Measurements from ENCODE around the gene SF3B6.

Gene SF3B6

DNA sequence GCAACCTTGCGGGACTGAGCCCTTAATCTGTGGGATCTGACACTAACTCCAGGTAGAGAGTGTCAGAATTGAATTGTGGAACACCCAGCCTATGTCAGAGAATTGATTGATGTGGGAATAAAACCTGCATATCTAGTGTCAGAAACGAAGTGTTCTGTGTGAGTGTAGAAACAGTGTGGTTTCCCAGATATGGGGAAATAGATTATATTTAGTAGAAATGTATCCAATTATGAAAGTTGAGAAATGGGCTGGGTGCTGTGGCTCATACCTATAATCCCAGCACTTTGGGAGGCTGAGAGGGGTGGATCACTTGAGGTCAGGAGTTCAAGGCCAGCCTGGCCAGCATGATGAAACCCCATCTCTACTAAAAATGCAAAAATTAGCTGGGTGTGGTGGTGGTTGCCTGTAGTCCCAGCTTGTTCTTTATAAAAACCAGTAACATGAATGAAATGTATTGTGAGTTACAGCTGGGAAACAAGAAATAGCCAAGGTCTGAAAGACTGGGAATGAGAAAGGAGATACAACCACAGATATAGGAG, 12.8 kb upstream of the SF3B6 start:
- DNase-seq = no peak

DNA sequence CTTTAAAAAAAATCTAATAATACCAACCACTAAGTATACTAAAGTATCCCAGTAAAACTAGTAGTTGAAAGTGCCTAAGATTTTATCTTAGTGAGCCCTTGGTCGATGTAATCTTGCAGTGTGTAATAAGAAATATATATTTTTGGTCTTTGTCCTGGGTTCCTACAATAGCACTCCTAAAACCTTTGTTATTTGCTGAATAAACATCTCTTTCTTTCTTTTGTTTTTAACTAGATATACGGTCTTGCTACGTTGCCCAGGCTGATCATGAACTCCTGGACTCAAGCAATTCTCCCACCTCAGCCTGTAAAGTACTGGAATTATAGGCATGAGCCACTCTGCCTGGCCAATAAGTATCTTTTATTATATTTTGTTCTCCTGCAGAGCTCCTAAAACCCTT, 10.9 kb upstream of the SF3B6 start:
- DNase-seq = no peak

DNA sequence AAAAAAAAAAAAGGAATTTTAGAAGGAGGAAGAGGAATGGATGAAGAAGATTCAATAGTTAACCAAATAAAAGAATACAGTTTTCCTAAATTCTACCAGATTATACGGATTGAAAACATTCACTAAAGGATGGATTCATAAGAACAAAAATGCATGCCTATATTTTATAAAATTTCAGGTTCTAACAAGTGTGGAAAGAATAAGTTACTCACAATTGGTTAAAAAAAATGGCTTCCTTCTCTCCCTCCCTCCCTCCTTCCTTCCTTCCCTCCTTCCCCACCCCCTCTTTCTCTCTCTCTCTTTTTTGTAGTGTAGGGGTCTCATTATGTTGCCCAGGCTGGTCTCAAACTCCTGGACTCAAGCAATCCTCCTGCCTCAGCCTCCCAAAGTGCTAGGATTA, 10.1 kb upstream of the SF3B6 start:
- DNase-seq = no peak

DNA sequence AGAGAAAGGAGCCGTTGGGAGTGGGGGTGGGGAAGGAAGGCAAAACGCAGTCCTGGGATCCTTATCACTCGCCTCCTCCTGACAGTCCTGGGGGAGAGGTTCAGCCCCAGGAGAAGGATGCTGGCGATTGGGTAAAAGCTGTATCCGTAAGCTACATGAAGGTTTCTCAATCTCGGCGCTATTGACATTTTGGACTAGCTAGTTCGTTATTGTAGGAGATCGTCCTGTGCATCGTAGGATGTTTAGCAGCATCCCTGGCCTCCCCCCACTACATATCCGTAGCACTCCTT, 9.0 kb upstream of the SF3B6 start:
- DNase-seq = no peak

DNA sequence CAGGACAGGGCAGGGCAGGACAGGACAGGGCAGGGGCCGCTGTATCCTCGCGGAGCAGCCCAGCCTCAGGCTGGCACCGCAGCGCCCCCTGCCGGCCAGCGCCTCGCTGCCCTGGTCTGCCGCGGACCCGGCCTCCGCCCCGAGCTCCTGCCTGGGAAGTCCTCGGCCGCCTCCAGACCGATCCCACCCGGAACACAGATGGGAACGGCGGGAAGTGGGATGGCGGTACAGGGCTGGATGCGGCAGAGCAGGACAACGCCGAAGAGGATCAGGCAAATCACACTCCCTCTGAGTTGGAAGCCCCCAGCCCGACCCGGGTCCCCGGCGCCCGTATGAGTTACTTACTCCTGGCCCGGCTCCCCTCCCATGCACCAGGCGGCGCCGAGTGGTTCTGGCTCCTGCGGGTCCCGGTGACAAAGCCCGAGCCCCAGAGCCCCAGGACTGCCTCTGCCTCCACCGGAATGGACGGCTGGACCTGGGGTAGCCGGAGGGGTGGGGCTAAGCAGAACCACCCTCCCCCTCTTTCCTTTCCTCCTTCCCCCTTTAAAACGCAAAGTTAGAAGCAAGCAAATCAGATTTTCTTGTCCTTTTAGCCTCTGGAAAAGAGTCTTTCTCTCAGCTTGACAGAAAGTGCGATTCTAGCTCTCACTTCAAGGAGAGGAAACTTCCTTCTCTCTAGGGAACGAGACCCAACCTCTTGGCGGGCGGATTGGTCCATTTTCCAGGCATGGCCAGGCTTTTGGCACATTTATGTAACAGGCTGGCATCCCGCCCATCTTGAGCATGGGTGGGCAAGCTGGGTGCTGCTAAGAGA, 8.5 kb upstream of the SF3B6 start, which contains the start of gene TP53I3:
TSS of gene TP53I3 (minus strand) at position 449 of the 814 bp plus-strand sequence. CDS start 508 bp downstream, outside the sequence.
- DNase-seq = peak; percentile 77

DNA sequence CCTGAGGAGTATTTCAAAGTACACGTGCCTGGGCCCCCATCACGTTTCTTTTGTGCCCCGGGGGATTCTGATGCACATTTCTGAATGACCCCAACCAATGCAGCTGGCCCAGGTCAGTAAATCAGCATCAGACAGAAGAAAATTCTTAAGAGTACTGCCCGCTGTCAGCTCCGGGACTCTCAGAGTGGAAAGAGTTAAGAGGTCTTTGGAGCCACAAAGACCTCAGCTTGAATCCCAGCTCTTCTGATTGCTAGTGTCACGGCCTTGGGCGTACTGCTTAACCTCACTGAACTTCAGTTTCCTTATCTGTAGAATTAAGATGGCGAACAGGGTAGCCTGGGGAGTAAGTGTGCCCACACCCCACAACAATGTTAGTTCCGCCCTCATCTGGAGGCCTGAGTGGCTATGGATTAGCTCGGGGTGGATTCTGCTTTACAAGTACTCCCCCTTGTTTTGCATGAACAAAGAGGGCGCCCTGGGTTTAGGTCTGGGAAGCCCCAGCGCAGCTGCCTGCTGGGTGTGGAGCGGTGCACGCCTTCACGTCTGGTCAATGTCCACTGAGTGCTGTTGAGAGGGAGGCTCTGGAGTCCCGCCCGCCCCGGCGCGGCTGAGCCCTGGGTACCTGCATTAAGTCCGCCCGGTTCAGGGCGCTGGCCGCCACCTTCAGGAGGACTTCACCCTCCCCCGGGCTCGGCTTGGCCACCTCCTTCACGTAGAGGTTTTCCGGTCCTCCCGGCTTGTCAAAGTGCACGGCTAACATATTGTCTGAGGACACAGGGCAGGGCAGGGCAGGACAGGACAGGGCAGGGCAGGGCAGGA, 7.7 kb upstream of the SF3B6 start:
- peak; percentile 57 for DNase-seq

DNA sequence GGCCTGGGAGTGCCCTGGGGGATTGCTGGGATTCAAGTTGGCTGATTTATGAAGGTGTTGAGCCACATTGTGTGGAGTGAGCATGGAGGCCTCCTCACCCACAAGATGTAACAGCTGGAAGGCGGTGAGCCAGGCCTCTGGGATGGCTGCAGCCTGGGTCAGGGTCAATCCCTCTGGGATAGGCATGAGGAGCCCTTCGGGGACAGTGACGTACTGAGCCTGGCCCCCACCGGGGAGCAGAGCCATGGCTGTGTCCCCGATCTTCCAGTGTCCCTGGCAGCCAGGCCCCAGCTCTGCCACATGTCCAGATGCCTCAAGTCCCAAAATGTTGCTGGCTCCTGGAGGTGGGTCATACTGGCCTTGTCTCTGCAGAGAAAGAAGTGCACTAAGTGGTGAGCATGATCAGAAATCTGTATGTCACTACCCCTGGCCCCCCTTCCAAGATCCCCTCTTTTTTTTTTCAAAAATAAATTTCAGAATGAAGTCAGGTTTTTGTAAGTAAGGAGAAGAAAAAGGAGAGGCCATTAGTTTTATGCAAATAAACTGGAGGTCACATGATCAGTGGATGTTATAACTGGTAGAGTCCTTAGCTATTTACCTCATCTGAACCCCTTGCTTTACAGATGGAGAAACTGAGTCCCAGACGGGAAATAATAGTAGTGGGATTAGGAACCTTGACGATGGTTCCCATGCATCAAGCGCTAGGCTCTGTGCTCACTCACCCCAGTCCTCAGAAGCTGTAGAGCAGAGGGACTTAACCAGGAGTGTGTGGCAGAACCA, 6.9 kb upstream of the SF3B6 start:
- no peak for DNase-seq

DNA sequence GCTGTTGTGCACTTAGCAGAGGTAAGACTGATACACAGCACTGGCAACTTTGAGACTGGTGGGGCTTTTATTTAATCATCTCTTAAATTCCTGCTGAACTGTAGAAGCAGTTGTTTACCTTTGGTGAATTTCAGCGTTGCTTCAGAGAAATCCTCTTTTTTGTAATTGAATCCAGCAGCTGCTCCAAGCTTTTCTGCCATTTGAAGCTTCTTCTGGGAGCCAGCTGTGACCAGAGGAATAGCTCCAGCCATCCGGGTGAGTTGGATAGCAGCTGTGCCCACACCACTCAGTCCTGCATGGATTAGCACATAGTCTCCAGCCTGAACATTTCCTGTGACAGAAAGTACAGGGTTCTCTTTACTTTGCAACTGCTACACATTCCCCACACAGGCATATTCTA, 4.6 kb upstream of the SF3B6 start:
- no peak for DNase-seq

DNA sequence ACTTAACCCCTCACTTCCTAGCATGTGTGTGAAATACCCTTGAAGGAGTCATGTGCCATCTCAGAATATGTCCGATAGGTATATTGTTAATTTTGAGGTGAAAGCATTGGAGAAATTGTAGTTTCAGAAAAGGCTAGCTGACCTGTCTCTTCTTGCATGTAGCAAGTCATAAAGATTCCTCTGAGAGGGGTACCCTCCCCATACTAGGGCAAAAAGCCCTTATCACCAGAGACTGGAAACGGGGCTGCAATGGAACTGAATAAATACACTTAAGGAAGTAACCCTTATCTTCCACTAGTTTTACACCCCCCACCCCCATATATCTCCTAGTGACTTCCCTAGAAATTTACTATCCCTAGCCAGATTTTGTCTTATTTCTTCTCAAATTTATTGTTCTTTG, 1.8 kb upstream of the SF3B6 start:
- DNase-seq = no peak

DNA sequence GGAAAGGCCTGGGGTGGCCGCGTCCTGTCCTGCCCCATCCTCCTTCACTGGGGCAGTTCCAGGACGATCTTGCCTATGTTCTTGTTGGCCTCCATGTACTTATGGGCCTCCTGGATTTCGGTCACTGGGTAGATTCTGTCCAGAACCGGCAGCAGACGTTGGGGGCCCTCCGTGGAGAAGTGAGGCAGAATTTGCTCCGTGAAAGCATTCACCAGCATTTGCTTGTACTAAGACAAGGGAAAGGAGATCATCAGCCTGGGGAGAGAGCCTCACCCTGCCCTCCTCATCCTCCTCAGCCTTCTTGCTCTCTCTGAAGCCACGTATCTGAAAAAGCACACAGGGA, 1.4 kb upstream of the SF3B6 start:
- DNase-seq = no peak

DNA sequence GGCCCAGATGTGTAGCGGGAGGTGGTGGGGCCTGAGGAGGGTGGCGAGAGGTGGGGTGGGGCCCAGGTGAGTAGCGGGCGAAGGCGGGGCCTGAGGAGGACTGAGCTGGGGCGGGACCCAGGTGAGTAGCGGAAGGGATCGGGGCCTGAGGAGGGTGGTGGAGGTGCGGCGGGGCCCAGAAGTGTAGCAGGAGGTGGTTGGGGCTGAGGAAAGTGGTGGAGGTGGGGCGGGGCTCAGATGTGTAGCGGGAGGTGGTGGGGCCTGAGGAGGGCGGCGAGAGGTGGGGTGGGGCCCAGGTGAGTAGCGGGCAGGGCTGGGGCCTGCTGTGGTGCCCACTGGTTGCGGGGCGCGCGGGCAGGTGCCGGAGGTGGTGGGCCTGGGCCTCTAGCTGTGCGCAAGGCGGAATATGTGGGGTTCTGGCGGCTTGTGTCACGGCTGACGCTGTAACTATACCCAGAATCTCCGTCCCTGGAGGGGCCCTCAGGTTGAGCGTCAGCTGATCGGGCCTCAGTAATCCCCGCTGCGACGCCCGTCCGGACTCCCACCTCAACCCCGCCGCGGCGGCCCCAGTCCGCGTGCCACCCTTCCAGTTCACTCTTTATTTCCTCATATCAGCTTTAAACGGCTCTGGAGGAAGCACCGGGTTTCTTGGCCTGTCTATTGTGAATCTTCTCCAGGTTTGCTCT, 866 bp upstream of the SF3B6 start:
- DNase-seq = no peak

DNA sequence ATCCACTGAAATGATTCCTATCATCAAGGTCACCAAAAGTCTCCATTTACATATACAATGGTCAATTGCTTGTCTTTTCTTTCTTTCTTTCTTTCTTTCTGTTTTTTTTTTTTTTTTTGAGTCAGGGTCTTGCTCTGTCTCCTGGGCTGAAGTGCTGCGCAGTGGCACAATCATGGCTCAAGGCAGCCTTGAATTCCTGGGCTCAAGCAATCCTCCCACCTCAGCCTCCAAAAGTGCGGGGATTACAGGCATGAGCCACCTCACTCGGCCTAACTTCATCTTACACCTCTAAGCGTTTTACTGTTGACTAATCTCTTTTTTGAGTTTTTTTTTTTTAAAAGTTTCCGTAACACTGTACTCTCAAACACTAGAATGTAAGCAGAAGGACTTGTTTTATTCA, 867 bp downstream of the SF3B6 start:
- DNase-seq = no peak

DNA sequence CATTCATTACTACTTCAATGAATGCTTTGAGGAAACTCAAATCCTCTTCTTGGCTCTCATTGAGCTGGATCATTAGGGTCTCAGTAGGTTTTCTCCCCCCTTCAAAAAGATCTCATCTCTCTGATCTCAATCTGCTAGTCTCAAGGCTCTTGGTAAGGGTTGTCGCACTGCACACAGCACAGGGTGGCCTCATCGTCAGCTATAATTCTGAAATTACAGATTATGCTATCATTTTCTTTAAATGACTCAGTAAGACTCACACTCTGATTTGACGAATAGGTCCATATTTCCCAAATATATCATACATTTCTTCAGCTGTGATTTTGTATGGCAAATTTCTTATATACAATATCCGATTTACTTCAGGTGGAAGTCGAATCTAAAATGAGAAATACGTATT, 2.3 kb downstream of the SF3B6 start:
- no peak for DNase-seq

DNA sequence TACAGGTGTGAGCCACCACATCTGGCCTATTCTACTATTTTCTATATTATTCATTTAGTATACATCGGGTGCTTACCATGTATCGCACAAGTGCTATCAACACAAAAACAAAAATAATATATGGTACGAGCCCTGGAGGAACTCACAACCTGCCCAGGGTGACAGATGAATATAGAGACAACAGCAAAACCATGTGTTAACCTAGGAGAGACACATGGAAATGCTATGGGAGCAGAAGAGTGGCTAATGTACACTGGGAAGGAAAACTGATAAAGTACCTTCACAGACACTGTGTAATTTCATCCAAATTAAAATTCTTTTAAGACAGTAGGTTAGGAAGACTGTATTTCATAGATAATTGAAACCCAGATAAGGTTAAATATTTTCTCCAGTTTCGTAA, 3.9 kb downstream of the SF3B6 start:
- no peak for DNase-seq

DNA sequence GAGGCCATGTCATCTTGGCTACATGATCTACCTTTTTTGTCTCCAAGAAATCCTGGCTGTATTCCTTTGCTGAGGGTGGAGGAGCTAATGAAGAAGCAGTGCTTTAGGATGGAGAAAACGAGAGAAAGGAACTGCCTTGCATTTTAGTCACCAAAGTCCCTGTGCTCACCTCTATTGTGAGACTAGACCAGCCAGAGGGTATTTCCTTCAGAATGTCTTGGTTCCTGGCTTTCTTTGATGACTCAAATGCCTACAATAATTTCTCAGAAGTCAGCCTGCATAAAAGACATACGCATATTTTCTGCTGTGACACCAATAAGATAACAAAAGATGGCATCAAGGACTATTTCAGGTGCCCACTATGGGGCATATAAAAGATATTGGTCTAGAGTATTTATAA, 10.8 kb downstream of the SF3B6 start:
- no peak for DNase-seq

DNA sequence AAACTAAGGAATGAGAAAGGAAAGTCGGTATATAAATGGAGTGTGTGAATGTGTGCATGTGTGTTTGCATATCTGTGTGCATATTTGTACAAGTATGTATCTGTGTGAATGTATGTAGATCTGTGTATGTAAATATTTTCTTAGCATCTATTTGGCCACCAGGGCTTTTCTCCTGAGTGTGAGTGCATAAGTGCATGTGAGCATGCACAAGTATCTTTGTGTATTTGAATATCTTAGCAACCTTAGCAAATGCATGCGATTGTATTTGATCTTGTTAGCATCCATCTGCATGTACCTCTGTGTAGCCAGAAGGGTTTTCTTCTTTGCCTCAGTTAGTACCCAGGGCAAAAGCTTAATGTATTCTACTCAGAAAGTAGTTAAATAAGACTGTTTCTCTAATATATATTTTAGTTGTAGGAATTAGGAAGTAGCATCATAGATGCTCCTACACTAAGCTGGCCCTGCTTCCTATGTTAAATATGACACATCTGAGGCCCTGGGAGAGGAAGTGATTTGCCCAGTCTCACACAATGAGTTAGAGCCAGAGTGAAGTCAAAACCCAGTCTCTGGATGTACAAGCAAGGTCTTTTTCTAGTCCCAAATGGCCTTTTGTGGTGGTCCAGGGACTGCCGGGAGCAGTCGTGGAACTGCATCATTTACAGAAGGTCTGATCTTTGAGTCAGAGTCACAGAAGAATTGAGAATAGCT, 17.4 kb downstream of the SF3B6 start:
- DNase-seq = no peak

DNA sequence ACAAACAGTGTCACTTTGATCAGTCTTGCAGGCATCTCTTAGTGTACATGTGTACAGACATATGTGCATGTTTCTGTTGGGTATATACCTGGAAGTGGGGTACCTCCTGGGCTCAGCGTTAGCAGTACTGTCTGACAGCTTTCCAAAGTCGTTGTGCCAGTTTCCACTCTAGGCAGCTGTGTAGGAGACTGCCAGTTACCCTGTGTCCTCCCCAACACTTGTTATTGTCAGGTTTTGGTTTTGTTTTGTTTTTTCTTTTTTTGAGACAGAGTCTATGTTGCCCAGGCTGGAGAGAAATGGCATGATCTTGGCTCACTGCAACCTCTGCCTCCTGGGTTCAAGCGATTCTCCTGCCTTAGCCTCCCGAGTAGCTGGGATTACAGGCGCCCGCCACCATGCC, 20.4 kb downstream of the SF3B6 start:
- DNase-seq = no peak

DNA sequence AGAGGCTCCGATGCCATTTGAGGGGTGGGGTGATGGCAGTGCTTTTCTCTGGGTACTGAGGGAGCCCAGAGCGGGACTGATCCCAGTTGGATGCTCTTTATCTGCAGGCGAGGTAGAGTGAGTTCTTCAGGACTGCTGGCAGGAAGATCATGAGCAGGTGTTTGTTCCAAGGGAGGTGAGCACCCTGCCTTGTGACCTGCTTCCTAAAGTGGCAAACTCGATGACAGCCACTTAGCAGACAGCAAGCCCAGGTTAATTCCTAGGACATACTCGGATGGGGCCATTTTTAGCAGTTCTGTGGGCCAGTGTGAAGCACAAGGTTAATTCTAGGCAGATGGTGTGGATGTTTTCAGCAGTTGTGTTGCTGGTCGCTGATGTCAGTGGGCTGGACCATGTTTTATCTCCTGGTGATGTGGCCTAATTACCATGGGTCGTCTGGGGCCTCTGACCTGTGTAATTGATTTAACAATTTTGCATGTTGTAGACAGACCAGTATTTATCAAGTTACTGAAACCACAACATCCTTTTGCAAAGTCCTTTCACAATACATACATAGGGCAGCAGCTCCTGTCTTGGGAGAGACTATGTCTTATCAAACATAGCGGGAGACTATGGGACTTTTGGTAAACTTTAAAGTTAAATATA, 21.6 kb downstream of the SF3B6 start:
- DNase-seq = no peak

DNA sequence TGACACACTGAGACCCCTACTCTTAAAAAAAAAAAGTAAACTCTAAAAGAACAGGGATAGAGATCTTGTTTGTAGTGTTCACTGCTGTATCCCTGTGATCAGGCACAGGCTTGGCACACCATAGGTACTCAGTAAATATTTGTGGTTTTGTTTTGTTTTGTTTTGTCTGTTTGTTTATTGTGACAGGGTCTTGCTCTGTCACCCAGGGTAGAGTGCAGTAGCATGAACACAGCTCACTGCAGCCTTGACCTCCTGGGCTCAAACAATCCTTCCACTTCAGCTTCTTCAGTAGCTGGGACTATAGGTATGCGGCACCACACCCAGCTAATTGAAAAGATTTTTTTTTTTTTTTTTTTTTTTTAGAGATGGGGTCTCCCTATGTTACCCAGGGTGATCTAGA, 23.2 kb downstream of the SF3B6 start:
- DNase-seq = no peak

DNA sequence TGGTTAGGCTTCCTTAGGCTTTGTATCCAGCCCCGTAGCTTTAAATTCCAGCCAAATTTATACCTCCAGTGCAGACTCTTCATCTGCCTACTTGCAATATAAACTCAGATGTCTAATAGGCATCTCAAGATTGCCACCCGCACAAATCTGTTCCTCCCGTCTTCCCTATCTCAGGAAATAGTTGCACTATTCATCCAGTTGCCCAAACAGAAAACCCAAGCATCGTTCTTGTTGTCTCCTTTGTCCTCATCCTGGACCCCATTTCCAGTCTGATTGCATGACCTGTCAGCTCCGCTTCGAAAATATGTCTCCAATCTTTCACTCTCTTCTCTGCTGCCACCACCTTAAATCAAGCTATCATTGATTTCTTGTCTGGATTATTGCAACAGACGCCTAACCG, 24.3 kb downstream of the SF3B6 start:
- no peak for DNase-seq

DNA sequence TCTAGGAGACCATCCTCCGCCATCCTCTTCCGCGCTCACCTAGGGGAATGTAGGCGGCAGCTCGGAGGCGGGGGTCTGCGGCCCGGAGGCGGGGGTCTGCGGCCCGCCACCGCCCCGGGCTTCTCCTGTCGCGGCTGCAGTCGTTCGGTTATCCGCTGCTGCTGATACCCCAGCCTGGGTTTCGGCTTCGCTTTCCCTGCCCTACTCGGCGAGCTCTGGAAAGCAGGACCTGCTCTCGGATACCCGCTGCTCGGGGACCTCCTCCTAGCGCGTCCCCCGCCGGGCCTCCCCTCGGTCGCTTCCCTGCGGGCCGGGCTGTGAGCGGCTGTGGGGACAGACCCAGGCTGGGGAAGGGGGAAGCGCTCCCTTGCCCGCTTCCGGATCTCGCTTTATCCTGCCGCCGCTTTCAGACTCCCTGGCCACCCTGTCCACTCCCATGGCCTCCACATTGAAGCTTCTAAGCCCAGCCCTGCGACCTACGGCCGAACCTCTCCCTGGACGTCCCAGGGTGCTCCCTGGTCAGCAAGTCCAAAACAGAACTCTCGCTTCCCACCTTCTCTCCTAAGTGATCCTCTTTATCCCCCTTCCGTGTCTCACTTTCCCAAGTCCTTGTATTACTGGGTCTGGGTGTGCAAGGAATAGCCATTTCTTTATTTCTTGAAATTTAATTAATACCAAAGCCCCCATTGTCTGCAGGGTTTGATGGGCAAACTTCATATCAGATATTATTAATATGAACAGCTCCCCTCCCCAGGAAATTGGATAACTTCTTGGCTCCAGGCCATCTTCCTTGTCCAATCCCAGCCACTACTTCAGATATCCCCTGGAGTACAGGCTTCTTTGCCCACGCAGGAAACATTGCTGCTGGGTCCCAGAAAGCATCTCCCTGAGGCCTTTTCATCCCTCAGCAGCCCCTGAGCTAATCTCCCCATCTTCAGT, 25.8 kb downstream of the SF3B6 start:
- no peak for DNase-seq
